ENCODE data around the gene PCDHB15. TPM values are rescaled to one million over a fixed set of nuclear protein-coding genes. Genes with fewer than 3 reads are reported as not detected.
"Not testable (repeated sequence)": the region's sequence is repeated elsewhere in the genome, so short reads cannot be mapped to it uniquely, and the experiment has no call there.

PCDHB15 gene
- polyA plus RNA-seq, 1 donor from 2014 or later, result 11.2 TPM

GRCh38 chr5:141236516-141237313, 8.5 kb upstream of the PCDHB15 start:
- Histone ChIP-seq H3F3A (ENCODE audit: insufficient read depth, low read length, poor library complexity, severe bottlenecking) (no peaks in the 10 kb centered on the region), H3K36me3 (ENCODE audit: insufficient read depth, low read length) (peaks cover 12% of the 10 kb centered on the region), H3K4me3 (ENCODE audit: low read length) (no peak overlapping the region), H2AFZ (ENCODE audit: low read depth, low read length) (no peak overlapping the region), H3K9me3 (ENCODE audit: low read length) (peaks cover 44% of the 10 kb centered on the region), H3K4me2 (ENCODE audit: low read length) (no peak overlapping the region), H3K9me2 (ENCODE audit: insufficient read depth, low read length) (no peaks in the 10 kb centered on the region), H3K9ac (ENCODE audit: low read length) (no peak overlapping the region), H3K27me3 (ENCODE audit: insufficient read depth, low read depth, low read length) (no peaks in the 10 kb centered on the region), H3K79me2 (replicated peaks; ENCODE audit: insufficient read depth, low read length) (peaks cover 2% of the 10 kb centered on the region), H3K27ac (ENCODE audit: low read length) (no peak overlapping the region), H4K20me1 (ENCODE audit: insufficient read depth) (no peaks in the 10 kb centered on the region)
- TF ChIP-seq POLR2AphosphoS5 (IDR thresholded peaks at IDR 0.05) (no peak), SMC3 (conservative IDR thresholded peaks at IDR 0.05; ENCODE audit: poor library complexity) (no peak), EP300 (conservative IDR thresholded peaks at IDR 0.05; ENCODE audit: poor library complexity, severe bottlenecking) (no peak), MXI1 (conservative IDR thresholded peaks at IDR 0.05; ENCODE audit: poor library complexity, severe bottlenecking) (no peak), RAD21 (conservative IDR thresholded peaks at IDR 0.05) (no peak), CTCF (IDR thresholded peaks at IDR 0.05; ENCODE audit: poor library complexity, severe bottlenecking) (no peak), TAF1 (IDR thresholded peaks at IDR 0.05; ENCODE audit: low read depth) (no peak), REST (IDR thresholded peaks at IDR 0.05; ENCODE audit: borderline replicate concordance) (no peak), EZH2 (IDR thresholded peaks at IDR 0.05; ENCODE audit: borderline replicate concordance, insufficient read depth, low read length, poor library complexity, severe bottlenecking) (no peak)

- Histone ChIP-seq H3K9ac (ENCODE audit: low read length) (no peak overlapping the region), H3K4me2 (ENCODE audit: low read length) (no peak overlapping the region), H3K27ac (ENCODE audit: low read length) (no peak overlapping the region), H3K9me3 (ENCODE audit: low read length) (peaks cover 34% of the 10 kb centered on the region), H3F3A (ENCODE audit: insufficient read depth, low read length, poor library complexity, severe bottlenecking) (no peaks in the 10 kb centered on the region), H2AFZ (ENCODE audit: low read depth, low read length) (no peak overlapping the region), H3K27me3 (ENCODE audit: insufficient read depth, low read depth, low read length) (no peaks in the 10 kb centered on the region), H4K20me1 (ENCODE audit: insufficient read depth) (no peaks in the 10 kb centered on the region), H3K4me3 (ENCODE audit: low read length) (no peak overlapping the region), H3K36me3 (ENCODE audit: insufficient read depth, low read length) (peaks cover 14% of the 10 kb centered on the region), H3K79me2 (replicated peaks; ENCODE audit: insufficient read depth, low read length) (no peaks in the 10 kb centered on the region), H3K9me2 (ENCODE audit: insufficient read depth, low read length) (no peaks in the 10 kb centered on the region)
- TF ChIP-seq CTCF (IDR thresholded peaks at IDR 0.05; ENCODE audit: poor library complexity, severe bottlenecking) (no peak), EP300 (conservative IDR thresholded peaks at IDR 0.05; ENCODE audit: poor library complexity, severe bottlenecking) (no peak)
Observed at GRCh38 chr5:141241496-141241895, 3.7 kb upstream of the PCDHB15 start.

- H3K4me3 ChIP-seq (ENCODE audit: low read length); H4K20me1 ChIP-seq (ENCODE audit: insufficient read depth); H3K9me2 ChIP-seq (ENCODE audit: insufficient read depth, low read length); H3K36me3 ChIP-seq (ENCODE audit: insufficient read depth, low read length); H3K9ac ChIP-seq (ENCODE audit: low read length); H3K27me3 ChIP-seq (ENCODE audit: insufficient read depth, low read depth, low read length); H3K4me2 ChIP-seq (ENCODE audit: low read length); H3F3A ChIP-seq (ENCODE audit: insufficient read depth, low read length, poor library complexity, severe bottlenecking); H3K79me2 ChIP-seq (replicated peaks; ENCODE audit: insufficient read depth, low read length); H3K27ac ChIP-seq (ENCODE audit: low read length); H2AFZ ChIP-seq (ENCODE audit: low read depth, low read length): not testable (repeated sequence)
- H3K9me3 ChIP-seq (ENCODE audit: low read length), result peaks cover 43% of the 10 kb centered on the region
Observed at GRCh38 chr5:141246971-141247370, 1.8 kb downstream of the PCDHB15 start.

GRCh38 chr5:141247434-141247833, 2.2 kb downstream of the PCDHB15 start:
- not testable (repeated sequence) for H4K20me1 ChIP-seq (ENCODE audit: insufficient read depth); H2AFZ ChIP-seq (ENCODE audit: low read depth, low read length); H3F3A ChIP-seq (ENCODE audit: insufficient read depth, low read length, poor library complexity, severe bottlenecking); H3K27ac ChIP-seq (ENCODE audit: low read length); H3K9ac ChIP-seq (ENCODE audit: low read length); H3K79me2 ChIP-seq (replicated peaks; ENCODE audit: insufficient read depth, low read length); H3K9me2 ChIP-seq (ENCODE audit: insufficient read depth, low read length); H3K27me3 ChIP-seq (ENCODE audit: insufficient read depth, low read depth, low read length); H3K36me3 ChIP-seq (ENCODE audit: insufficient read depth, low read length); H3K4me3 ChIP-seq (ENCODE audit: low read length); H3K4me2 ChIP-seq (ENCODE audit: low read length)
- peaks cover 44% of the 10 kb centered on the region for H3K9me3 ChIP-seq (ENCODE audit: low read length)
